ENCODE data around the gene CCDC88B. TPM values are rescaled to one million over a fixed set of nuclear protein-coding genes. Genes with fewer than 3 reads are reported as not detected.
A peak's percentile ranks its signal among the peaks of the same experiment; 100 is the strongest.

Gene CCDC88B
- total RNA-seq, 1 donor from 2014 or later: 0.99 TPM

GRCh38 chr11:64292460-64293254 is 47.3 kb upstream of the CCDC88B start:
- H3K27ac Mint-ChIP-seq (ENCODE audit: unreplicated experiment): no peak overlapping the region
- no peaks in the 10 kb centered on the region for H3K9me3 Mint-ChIP-seq (ENCODE audit: low read depth)
- no peaks in the 10 kb centered on the region for H3K36me3 Mint-ChIP-seq (ENCODE audit: low read depth)

GRCh38 chr11:64294774-64295173 is 45.2 kb upstream of the CCDC88B start:
- DNase-seq (ENCODE audit: low spot score): no peak
- Mint-ChIP-seq H3K4me3 (ENCODE audit: unreplicated experiment) (no peak overlapping the region), H3K9me3 (ENCODE audit: low read depth) (no peaks in the 10 kb centered on the region), H3K4me1 (ENCODE audit: low read depth) (peaks cover 19% of the 10 kb centered on the region), H3K27ac (ENCODE audit: unreplicated experiment) (peak overlapping the region; percentile 90), H3K36me3 (ENCODE audit: low read depth) (no peaks in the 10 kb centered on the region), H3K27me3 (ENCODE audit: low read depth) (peaks cover 26% of the 10 kb centered on the region)
- no peak for TF ChIP-seq CTCF (IDR thresholded peaks at IDR 0.05)

More at GRCh38 chr11:64292460-64293254, 47.3 kb upstream of the CCDC88B start:
- no peak for TF ChIP-seq CTCF (IDR thresholded peaks at IDR 0.05)
- peaks cover 16% of the 10 kb centered on the region for H3K4me1 Mint-ChIP-seq (ENCODE audit: low read depth)
- DNase-seq (ENCODE audit: low spot score): no peak
- H3K27me3 Mint-ChIP-seq (ENCODE audit: low read depth): peaks cover 16% of the 10 kb centered on the region
- H3K4me3 Mint-ChIP-seq (ENCODE audit: unreplicated experiment): peak overlapping the region; percentile 51

- TF ChIP-seq CTCF (IDR thresholded peaks at IDR 0.05): no peak
- Mint-ChIP-seq H3K27ac (ENCODE audit: unreplicated experiment) (no peak overlapping the region), H3K4me3 (ENCODE audit: unreplicated experiment) (no peak overlapping the region), H3K36me3 (ENCODE audit: low read depth) (no peaks in the 10 kb centered on the region), H3K4me1 (ENCODE audit: low read depth) (peaks cover 24% of the 10 kb centered on the region), H3K27me3 (ENCODE audit: low read depth) (peaks cover 27% of the 10 kb centered on the region), H3K9me3 (ENCODE audit: low read depth) (no peaks in the 10 kb centered on the region)
- no peak for DNase-seq (ENCODE audit: low spot score)
These were observed 44.2 kb upstream of the CCDC88B start for GRCh38 chr11:64295760-64296159.

- Mint-ChIP-seq H3K36me3 (ENCODE audit: low read depth) (no peaks in the 10 kb centered on the region), H3K4me1 (ENCODE audit: low read depth) (peaks cover 25% of the 10 kb centered on the region), H3K27me3 (ENCODE audit: low read depth) (peaks cover 27% of the 10 kb centered on the region), H3K9me3 (ENCODE audit: low read depth) (no peaks in the 10 kb centered on the region), H3K4me3 (ENCODE audit: unreplicated experiment) (no peak overlapping the region), H3K27ac (ENCODE audit: unreplicated experiment) (no peak overlapping the region)
- TF ChIP-seq CTCF (IDR thresholded peaks at IDR 0.05): no peak
- DNase-seq (ENCODE audit: low spot score): no peak
These were observed 43.8 kb upstream of the CCDC88B start for GRCh38 chr11:64296236-64296635.

- Mint-ChIP-seq H3K27ac (ENCODE audit: unreplicated experiment) (no peak overlapping the region), H3K4me1 (ENCODE audit: low read depth) (peaks cover 25% of the 10 kb centered on the region), H3K27me3 (ENCODE audit: low read depth) (peaks cover 27% of the 10 kb centered on the region), H3K4me3 (ENCODE audit: unreplicated experiment) (no peak overlapping the region), H3K36me3 (ENCODE audit: low read depth) (no peaks in the 10 kb centered on the region), H3K9me3 (ENCODE audit: low read depth) (no peaks in the 10 kb centered on the region)
- TF ChIP-seq CTCF (IDR thresholded peaks at IDR 0.05): no peak
- no peak for DNase-seq (ENCODE audit: low spot score)
These were observed 42.9 kb upstream of the CCDC88B start for GRCh38 chr11:64296830-64297698.
